ENCODE results near the gene SUSD3. TPM values are rescaled to one million over a fixed set of nuclear protein-coding genes. Genes with fewer than 3 reads are reported as not detected.
A peak's percentile ranks its signal among the peaks of the same experiment; 100 is the strongest.

Gene SUSD3
- total RNA-seq, 2 experiments from 2014 or later: 34.6 to 36.7 TPM

DNA sequence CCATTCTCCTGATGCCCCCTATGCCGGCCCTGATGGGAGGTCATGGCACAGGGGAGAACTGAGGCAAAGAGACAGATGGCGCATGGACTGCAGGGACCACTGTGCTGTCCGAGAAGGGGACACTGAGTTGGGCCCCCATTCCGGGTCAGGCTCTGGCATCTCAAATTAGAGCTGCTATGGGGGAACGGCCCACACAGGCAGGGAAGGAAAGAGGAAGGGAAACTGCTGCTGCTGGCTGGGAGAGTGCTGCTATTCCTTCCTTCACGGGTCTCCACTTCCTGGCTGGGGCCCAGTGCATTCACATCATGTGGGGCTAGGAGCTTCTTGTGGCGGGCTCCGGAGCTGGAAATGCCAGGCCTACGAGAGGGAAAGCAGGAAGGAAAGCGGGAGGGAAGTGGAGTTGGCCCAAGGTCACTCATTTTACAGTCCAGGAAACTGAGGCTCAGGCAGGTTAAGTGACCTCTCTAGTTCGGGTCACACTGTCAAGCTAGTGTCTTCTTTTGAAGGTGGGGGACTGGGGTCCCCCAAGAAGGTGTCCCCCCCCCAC lies 36.2 kb downstream of the SUSD3 start:
- Mint-ChIP-seq H3K27ac (peak overlapping the region; percentile 97), H3K9me3 (peaks cover 19% of the 10 kb centered on the region), H3K4me3 (peak overlapping the region; percentile 81), H3K36me3 (ENCODE audit: low read depth) (peaks cover 16% of the 10 kb centered on the region), H3K4me1 (ENCODE audit: low read depth) (peaks cover 68% of the 10 kb centered on the region), H3K27me3 (no peaks in the 10 kb centered on the region)
- TF ChIP-seq, protein P1, sequence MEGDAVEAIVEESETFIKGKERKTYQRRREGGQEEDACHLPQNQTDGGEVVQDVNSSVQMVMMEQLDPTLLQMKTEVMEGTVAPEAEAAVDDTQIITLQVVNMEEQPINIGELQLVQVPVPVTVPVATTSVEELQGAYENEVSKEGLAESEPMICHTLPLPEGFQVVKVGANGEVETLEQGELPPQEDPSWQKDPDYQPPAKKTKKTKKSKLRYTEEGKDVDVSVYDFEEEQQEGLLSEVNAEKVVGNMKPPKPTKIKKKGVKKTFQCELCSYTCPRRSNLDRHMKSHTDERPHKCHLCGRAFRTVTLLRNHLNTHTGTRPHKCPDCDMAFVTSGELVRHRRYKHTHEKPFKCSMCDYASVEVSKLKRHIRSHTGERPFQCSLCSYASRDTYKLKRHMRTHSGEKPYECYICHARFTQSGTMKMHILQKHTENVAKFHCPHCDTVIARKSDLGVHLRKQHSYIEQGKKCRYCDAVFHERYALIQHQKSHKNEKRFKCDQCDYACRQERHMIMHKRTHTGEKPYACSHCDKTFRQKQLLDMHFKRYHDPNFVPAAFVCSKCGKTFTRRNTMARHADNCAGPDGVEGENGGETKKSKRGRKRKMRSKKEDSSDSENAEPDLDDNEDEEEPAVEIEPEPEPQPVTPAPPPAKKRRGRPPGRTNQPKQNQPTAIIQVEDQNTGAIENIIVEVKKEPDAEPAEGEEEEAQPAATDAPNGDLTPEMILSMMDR (IDR thresholded peaks at IDR 0.05): no peak
- ChIA-PET CTCF (interaction anchor here (0.6 to 1.0 kb wide), 3 partner anchors 14 to 91 kb away, joined by 3 read pairs; no protein-coding TSS in a partner anchor), POLR2A (interaction anchor here (0.9 to 1.8 kb wide), 10 partner anchors 11 to 129 kb away, joined by 3 to 8 read pairs (median 4); no protein-coding TSS in a partner anchor)
- ATAC-seq (no peak), DNase-seq (peak; percentile 44)
- intact Hi-C loops (cut with micrococcal nuclease): loop anchor here (5.0 to 10.0 kb wide), 3 partner anchors 32 to 130 kb away; partner anchors contain the start of gene NINJ1

DNA sequence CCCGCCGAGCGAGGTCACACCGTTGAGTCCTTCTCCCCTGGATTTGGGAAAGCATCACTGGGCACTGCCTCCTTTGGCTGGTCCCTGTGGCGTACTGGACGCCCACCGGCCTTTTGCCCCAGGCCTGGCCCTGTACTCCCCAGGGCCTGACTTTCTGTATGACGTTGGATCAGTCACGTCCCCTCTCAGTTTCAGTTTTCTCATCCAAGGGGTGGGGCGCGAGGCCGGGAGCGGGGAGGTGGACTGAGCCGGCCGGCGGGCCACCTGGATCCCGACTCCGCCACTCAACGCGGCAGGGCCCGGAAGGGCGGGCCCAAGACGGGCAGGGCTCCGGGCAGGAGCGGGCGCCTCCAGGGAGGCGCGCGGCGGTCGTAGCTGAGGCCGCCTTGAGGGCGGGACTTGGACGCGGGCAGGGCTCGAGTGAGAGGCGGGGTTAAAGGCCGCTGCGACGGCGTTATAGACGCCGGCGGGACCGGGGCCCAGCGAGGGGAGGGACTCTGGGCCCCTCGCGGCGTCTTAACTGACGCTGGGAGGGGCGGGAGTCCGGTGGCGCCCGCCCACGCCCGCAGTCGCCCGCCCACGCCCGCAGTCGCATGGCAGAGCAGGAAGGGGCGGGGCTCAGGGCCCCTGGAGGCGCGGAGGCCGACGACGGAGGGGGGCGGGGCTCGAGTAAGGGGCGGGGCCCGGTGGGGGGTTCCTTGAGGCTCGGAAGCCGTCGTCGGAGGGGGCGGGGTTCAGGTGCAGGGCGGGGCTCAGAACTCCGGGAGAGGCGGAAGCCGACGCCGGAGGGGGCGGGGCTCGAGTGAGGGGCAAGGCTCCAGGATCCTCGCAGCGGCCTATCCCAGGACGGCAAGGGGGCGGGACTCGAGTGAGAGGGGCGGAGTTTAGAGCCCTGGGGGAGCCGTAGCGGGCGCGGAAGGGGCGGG lies 37.0 kb downstream of the SUSD3 start:
- TF ChIP-seq, protein P1 (IDR thresholded peaks at IDR 0.05): no peak
- H3K27ac Mint-ChIP-seq: peak overlapping the region; percentile 97

DNA sequence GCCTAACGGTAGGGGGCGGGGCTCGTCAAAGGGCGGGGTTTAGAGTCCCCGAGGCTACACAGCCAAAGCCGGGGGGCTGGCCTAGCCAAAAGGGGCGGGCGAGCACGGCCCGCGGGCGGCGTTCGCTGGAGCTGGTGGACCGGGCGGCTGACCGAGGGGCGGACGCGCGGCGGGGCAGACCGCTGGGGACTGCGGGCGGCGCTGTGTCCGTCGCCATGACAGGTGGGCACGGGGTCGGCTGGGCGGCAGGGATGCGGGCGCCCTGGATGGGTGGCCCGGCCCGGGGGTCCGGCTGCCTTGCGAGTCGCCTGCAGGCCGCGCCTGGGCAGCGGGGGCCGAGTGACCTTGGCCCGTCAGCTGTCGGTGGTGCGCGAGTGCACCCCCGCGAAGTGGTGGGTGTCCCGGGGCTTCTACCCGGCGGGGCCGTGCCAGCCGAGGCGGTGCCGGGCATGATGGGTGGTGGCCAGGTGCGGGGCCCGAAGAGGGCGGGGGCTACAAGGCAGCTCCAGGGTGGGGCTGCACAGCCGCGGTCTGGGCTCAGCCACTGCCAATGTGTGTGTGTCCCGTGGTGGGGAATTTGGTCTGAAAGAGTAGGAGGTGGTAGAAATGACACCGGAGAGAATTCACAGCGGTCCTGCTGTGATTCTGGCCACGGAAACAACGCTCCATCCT lies 37.8 kb downstream of the SUSD3 start, which contains the start of gene CARD19:
Gene CARD19 (plus strand): TSS at position 87 of the 672 bp plus-strand sequence. CDS start 129 bp downstream, at position 216.
- H3K4me1 Mint-ChIP-seq (ENCODE audit: low read depth): peaks cover 65% of the 10 kb centered on the region
- ChIA-PET CTCF (interaction anchor here (1.0 to 4.4 kb wide), 3 partner anchors 13 to 43 kb away, joined by 3 to 25 read pairs (median 3); no protein-coding TSS in a partner anchor), POLR2A (interaction anchor here (0.6 to 1.9 kb wide), 8 partner anchors 10 to 354 kb away, joined by 3 to 9 read pairs (median 4); partner anchors contain the start of gene NINJ1)
- ATAC-seq (no peak), DNase-seq (peak; percentile 62)
- TF ChIP-seq, protein P1 (IDR thresholded peaks at IDR 0.05): no peak
- intact Hi-C loops (cut with micrococcal nuclease): loop anchor here (5.0 to 10.0 kb wide), 3 partner anchors 34 to 131 kb away; partner anchors contain the start of gene NINJ1
- peaks cover 12% of the 10 kb centered on the region for H3K36me3 Mint-ChIP-seq (ENCODE audit: low read depth)
- H3K4me3 Mint-ChIP-seq: peak within 1 kb of the TSS; percentile 86
- no peaks in the 10 kb centered on the region for H3K27me3 Mint-ChIP-seq
- peak within 1 kb of the TSS; percentile 97 for H3K27ac Mint-ChIP-seq
- peaks cover 16% of the 10 kb centered on the region for H3K9me3 Mint-ChIP-seq

More for the DNA sequence above, 37.0 kb downstream of the SUSD3 start:
- ChIA-PET POLR2A (interaction anchor here (0.9 to 1.9 kb wide), 13 partner anchors 10 to 130 kb away, joined by 3 to 8 read pairs (median 5); partner anchors contain the start of gene NINJ1), CTCF (interaction anchor here (0.6 to 4.4 kb wide), 5 partner anchors 13 to 92 kb away, joined by 3 to 25 read pairs (median 3); no protein-coding TSS in a partner anchor)
- ATAC-seq: peak; percentile 82
- intact Hi-C loops (cut with micrococcal nuclease): loop anchor here (5.0 to 10.0 kb wide), 3 partner anchors 33 to 131 kb away; partner anchors contain the start of gene NINJ1
- peak; percentile 100 for DNase-seq
- Mint-ChIP-seq H3K4me1 (ENCODE audit: low read depth) (peaks cover 67% of the 10 kb centered on the region), H3K36me3 (ENCODE audit: low read depth) (peaks cover 9% of the 10 kb centered on the region), H3K9me3 (peaks cover 17% of the 10 kb centered on the region), H3K27me3 (no peaks in the 10 kb centered on the region), H3K4me3 (peak overlapping the region; percentile 86)

DNA sequence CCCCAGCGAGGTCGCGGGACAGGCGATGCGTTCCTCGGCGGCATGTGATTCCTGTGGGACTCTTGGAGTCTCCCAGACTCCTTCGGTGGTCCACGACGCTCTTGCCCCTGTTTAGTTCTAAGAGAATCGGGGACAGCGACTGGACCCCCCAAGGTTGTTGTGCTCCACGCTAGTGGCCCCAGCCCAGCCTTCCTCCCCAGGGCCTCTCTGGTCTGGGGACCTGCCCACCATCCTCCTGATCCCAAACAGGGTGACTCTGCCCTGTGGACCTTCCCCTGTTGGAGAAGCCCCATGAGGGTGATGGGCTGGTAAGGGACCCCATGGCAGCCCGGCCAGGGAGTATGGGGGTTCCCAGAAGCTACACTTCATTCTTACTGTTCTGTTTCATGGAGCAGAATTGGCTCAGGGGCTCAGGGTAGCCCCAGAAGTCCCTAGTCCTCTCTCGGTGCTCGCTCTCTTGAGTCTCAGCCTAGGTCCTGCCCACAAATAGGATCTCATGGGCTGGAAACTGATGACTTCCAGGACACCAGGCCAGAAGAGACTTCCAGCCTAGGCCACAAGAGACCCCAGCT lies 38.4 kb downstream of the SUSD3 start:
- DNase-seq (peak; percentile 7), ATAC-seq (no peak)
- H3K36me3 Mint-ChIP-seq (ENCODE audit: low read depth): peaks cover 10% of the 10 kb centered on the region
- CTCF ChIA-PET: interaction anchor here (1.0 to 4.4 kb wide), 2 partner anchors 12 to 43 kb away, joined by 3 to 25 read pairs; no protein-coding TSS in a partner anchor
- POLR2A ChIA-PET: interaction anchor here (0.6 to 1.9 kb wide), 7 partner anchors 9 to 354 kb away, joined by 3 to 9 read pairs (median 5); partner anchors contain the start of gene NINJ1
- H3K27me3 Mint-ChIP-seq: no peaks in the 10 kb centered on the region
- H3K27ac Mint-ChIP-seq: peak overlapping the region; percentile 74
- peaks cover 60% of the 10 kb centered on the region for H3K4me1 Mint-ChIP-seq (ENCODE audit: low read depth)
- intact Hi-C loops (cut with micrococcal nuclease): loop anchor here (5.0 to 10.0 kb wide), 3 partner anchors 35 to 132 kb away; partner anchors contain the start of gene NINJ1
- H3K4me3 Mint-ChIP-seq: peak overlapping the region; percentile 86
- TF ChIP-seq, protein P1 (IDR thresholded peaks at IDR 0.05): no peak
- peaks cover 11% of the 10 kb centered on the region for H3K9me3 Mint-ChIP-seq

All from activated CD8-positive, alpha-beta T cell treated with anti-CD3 and anti-CD28 coated beads for 36 hours (primary cell).